Middle frontal gyrus (tissue), 1 donor: ENCODE results near the gene BIRC5.
"Not testable (repeated sequence)": the region's sequence is repeated elsewhere in the genome, so short reads cannot be mapped to it uniquely, and the experiment has no call there.

Experiments used
- DNase-seq: peaks from one replicate; pipeline ENCODE4 v3.0.0-alpha.2; 2015; ENCODE audit warnings: low spot score; ENCODE audit errors: extremely low spot score

BIRC5 gene

DNA sequence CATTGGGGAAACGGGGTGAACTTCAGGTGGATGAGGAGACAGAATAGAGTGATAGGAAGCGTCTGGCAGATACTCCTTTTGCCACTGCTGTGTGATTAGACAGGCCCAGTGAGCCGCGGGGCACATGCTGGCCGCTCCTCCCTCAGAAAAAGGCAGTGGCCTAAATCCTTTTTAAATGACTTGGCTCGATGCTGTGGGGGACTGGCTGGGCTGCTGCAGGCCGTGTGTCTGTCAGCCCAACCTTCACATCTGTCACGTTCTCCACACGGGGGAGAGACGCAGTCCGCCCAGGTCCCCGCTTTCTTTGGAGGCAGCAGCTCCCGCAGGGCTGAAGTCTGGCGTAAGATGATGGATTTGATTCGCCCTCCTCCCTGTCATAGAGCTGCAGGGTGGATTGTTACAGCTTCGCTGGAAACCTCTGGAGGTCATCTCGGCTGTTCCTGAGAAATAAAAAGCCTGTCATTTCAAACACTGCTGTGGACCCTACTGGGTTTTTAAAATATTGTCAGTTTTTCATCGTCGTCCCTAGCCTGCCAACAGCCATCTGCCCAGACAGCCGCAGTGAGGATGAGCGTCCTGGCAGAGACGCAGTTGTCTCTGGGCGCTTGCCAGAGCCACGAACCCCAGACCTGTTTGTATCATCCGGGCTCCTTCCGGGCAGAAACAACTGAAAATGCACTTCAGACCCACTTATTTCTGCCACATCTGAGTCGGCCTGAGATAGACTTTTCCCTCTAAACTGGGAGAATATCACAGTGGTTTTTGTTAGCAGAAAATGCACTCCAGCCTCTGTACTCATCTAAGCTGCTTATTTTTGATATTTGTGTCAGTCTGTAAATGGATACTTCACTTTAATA lies 10.4 kb downstream of the BIRC5 start:
- DNase-seq, result no peak

DNA sequence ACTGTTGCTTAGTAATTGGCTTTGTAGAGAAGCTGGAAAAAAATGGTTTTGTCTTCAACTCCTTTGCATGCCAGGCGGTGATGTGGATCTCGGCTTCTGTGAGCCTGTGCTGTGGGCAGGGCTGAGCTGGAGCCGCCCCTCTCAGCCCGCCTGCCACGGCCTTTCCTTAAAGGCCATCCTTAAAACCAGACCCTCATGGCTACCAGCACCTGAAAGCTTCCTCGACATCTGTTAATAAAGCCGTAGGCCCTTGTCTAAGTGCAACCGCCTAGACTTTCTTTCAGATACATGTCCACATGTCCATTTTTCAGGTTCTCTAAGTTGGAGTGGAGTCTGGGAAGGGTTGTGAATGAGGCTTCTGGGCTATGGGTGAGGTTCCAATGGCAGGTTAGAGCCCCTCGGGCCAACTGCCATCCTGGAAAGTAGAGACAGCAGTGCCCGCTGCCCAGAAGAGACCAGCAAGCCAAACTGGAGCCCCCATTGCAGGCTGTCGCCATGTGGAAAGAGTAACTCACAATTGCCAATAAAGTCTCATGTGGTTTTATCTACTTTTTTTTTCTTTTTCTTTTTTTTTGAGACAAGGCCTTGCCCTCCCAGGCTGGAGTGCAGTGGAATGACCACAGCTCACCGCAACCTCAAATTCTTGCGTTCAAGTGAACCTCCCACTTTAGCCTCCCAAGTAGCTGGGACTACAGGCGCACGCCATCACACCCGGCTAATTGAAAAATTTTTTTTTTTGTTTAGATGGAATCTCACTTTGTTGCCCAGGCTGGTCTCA lies 11.2 kb downstream of the BIRC5 start:
- no peak for DNase-seq

DNA sequence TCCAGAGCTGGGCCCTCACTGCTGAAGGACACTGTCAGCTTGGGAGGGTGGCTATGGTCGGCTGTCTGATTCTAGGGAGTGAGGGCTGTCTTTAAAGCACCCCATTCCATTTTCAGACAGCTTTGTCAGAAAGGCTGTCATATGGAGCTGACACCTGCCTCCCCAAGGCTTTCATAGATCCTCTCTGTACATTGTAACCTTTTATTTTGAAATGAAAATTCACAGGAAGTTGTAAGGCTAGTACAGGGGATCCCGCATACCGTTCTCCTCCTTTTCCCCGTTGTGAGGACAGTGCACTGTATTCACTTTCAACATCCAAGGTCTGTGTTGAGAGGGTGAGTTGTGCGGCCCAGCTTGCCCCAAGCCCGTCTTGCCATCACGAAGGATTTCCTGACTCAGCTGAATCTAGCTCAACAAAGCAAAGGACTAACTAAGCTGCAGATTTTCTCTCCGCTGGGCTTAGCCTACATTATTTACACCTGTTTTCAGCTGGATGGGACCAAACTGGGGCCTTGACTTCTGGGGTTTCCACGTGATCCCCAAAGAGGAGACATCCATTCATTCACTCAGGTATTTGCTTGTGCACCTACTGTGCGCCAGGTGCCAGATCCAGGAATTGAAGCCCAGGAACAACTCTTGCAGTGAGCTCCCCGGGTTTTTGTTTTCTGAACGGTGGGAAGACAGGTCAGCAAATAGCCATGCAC lies 12.2 kb downstream of the BIRC5 start:
- no peak for DNase-seq

DNA sequence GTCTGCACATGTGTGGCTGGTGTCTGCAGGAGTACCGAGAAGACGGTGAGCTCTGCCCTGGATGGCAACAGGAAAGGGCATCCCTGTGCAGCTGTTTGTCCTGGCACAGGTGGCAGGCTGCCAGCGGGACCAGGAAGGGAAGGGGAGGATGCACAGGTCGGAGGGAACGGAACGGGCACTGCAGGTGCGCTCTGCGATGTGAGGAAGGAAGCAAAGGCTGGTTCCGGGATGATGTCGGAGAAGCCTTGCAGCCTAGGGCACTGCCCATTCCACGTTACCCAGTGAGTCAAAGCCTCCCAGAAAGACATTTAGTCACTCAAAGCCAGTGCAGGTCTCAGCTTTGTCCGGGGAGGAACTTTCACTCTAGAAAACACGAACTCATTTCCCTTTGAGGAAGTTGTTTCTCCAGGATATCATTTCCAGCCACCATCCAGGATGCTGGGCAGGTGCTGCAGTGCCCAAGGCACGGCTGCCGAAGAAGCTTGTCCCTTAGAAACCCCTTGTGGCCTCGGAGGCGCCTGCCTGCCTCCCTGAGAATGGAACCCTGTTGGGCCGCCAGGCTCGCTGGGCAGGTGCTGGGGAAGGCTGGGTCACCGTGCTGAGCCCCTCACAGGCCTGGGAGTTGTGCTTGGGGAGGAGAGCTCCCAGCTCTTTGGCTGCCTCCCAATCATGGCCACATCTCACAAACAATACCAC lies 12.9 kb downstream of the BIRC5 start:
- DNase-seq, result no peak

DNA sequence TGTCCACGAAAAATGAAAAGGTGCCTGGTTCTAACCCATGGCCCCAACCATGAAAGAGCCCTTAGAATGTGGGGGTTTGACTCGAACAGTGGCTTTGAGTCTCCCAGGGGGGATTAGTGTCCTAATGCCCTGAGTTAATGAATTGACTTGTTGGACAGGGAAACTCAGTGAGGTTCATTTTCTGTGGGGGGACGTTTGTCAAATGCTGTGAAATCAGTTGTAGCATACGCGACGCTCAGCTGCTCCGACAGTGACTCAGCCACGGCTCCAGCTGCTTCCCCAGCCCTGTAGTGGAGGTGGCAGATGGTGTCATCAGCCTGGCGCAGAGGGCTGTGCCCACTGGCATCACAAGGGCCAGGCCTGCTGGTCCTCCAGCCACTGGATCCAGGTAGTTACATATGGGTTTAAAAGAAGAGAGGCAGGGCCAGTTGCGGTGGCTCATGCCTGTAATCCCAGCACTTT lies 13.4 kb downstream of the BIRC5 start:
- no peak for DNase-seq

DNA sequence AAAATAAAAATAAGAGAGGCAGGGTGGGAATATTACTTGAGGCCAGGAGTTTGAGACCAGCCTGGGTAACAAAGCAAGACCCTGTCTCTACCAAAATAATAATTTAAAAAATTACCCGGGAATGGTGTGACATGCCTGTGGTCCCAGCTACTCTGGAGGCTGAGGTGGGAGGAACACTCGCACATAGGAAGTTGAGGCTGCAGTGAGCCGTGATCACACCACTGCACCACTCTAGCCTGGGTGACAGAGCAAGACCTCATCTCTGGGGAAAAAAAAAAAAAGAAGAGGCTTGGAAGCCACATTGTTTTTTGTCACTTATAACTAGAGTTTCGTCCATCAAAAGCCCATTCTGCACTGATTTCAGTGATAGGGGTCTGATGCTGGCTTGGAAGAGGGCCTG lies 14.1 kb downstream of the BIRC5 start:
- DNase-seq, result no peak

DNA sequence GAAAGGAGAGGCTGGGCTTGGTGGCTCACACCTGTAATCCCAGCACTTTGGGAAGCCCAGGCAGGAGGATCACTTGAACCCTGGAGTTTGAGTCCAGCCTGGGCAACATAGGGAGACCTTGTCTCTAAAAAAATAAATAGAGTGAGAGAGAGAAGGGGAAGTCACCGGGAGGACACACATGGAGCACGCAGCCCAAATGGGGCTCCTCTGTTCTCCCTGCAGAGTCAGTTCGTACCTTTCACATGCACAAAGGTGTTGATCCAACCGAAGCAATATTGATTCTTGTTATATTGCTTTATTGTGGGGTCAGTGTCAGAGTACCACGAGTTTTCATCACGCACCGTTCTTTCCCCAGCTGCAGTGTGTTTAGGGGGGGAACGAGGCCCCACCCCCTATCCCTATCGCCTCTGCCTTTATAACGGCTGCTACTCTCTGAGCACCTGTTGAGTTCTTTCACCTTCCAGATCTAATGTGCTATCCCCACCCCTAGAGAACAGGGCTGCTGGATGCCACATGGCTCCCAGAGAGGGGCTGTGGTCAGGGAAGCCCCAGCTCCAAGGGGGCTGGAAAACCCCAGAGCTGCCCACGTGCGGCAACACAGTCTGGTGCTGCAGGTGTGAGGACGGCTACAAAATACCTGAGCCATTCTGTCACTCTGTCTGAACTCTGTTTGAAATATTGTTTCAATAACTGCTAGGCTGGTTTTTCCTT lies 16.4 kb downstream of the BIRC5 start:
- no peak for DNase-seq

DNA sequence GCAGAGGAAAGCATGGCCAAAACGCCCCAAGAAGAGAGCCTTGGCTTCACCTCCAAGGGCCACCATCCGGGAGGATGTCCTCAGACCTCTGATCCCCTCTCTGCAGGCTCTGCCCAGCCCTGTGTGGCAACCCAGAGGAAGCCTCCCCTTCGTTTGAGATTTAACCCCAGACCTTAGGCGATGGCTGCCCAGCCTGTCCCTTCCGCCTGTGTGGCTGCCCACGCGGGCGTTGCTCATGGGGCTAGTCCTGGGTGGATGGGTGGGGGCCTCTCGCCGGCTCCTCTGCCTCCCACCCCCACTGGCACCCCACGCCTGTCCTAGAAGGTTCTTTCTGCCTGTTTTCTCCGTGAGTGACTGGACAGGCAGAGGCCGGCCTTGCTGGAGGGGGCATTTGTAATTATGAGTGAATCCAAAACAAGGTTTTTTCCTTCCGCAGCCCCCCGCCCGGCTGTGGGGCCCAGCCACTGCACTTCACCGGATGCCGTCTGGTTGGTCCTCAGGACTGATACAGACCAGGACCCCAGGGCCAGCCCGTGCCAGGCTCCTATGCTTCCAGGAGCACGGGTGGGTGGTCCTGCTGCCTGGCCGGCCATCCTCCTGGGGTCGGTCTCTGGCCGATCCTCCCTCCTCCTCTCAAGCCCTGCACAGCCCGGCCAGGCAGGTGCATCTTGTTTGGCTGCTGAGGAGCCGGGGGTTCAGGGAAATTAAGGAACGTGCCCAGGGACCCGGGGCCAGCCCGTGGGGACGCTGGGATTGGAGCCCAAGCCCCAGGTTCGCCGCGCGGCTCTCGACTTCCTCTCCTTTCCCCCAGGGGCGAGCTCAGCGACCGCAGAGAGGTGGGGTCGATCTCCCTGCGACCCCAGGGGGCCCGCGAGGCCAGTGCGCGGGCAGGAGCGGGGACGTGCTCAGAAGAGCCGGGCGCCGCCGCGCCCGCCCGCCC lies 17.2 kb downstream of the BIRC5 start, which contains the start of gene TMEM235:
TSS of gene TMEM235 (plus strand) at position 636 of the 940 bp plus-strand sequence. CDS start 393 bp downstream, outside the sequence.
- DNase-seq, result no peak

DNA sequence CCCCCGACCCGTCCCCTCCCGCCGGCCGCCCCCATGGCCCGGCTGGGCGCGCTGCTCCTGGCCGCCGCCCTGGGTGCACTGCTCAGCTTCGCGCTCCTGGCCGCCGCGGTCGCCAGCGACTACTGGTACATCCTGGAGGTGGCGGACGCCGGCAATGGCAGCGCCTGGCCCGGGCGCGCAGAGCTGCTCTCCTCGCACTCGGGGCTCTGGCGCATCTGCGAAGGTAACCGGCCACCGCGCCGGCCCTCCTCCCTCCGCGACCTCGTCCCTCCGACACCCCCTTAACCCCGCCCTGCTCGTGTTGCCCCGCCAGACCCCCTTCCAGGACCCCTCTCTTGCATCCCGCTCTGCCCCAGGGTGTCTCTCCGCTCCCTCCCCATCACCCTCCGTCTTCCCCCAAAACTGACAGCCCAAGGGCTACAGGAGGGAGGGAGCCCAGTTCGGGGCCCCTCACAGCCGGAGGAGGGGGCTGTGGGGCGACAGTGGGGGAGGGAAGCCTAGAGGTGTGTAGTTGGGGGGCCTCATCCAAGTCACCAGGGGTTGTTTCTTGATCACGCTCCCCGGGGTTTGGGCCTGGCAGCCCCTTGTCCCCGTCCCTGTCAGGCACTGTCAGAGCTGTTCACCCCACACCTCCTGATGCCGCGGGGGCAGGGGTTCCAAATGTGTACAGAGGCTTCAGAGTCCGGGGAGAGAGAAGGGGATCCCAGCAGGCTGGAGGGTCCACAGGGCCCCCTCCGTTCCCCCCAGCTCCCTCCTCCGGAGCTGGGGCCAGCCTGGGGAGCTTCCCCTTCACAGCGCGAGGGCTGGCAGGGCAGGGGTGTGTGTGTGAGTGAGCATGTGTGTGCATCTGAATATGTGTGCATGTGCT lies 18.2 kb downstream of the BIRC5 start:
- no peak for DNase-seq

DNA sequence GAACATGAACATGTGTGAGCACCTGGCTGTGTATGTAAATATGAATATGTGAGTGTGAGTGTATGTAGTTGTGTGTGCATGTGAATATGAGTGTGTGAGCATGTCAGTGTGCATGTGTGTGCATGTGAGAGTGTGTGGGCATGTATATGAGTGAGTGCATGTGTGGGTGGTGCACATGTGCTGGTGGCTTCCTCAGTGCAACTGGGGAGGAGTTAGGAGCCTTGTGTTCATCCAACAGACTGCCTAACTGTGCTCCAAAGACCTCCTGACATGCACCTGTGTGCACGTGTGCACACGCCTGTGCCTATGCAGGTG lies 18.8 kb downstream of the BIRC5 start:
- no peak for DNase-seq

DNA sequence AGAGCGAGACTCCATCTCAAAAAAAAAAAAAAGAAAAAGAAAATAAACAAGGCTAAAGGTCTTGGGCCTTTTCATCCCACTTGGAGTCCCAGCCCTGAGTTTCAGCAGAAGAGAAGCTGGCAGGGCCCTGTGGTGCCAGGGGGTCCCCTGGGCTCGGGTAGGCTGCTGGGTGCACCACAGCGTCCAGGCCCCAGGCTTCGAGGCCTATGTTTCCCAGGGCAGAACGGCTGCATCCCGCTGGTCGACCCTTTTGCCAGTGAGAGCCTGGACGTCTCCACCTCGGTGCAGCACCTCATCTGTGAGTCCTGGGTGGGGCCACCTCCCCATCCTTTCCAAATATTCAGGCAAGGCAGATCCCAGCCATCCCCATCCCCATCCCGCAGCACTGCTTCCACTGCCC lies 19.6 kb downstream of the BIRC5 start:
- no peak for DNase-seq

DNA sequence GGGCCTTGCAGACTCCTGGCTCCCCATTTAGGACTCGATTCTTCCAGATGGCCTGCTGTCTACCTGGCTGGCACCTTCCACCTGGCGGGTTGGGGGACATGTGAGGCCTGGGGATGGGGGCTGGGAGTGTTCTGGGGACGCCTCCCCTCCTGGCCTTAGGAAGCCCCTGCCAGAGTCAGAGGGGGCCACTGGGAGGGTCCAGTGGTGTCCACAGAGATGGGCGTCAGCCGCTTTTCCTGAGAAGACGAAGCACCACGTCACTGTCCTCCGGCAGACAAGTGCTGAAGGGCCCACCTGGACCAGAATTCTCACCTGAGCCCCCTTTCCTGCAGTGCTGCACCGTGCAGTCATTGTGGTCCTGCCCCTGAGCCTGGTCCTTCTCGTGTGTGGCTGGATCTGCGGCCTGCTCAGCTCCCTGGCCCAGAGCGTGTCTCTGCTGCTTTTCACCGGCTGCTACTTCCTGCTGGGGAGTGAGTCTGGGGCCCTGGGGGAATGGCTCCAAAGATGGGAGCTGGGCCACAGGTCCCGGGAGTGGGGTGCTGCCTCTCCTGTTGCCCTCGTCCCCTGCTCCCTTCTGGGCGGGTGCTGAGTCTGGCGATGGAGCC lies 20.3 kb downstream of the BIRC5 start:
- no peak for DNase-seq

DNA sequence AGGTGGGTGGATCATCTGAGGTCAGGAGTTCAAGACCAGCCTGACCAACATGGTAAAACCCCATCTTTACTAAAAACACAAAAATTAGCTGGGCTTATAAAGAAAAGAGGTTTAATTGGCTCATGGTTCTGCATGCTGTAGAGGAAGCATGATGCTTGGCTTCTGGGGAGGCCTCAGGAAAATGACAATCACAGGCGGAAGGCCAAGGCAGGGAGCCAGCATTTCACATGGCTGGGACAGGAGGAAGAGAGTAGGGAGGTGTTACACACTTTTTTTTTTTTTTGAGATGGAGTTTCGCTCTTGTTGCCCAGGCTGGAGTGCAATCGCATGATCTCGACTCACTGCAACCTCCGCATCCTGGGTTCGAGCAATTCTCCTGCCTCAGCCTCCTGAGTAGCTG lies 21.0 kb downstream of the BIRC5 start:
- not testable (repeated sequence) for DNase-seq

DNA sequence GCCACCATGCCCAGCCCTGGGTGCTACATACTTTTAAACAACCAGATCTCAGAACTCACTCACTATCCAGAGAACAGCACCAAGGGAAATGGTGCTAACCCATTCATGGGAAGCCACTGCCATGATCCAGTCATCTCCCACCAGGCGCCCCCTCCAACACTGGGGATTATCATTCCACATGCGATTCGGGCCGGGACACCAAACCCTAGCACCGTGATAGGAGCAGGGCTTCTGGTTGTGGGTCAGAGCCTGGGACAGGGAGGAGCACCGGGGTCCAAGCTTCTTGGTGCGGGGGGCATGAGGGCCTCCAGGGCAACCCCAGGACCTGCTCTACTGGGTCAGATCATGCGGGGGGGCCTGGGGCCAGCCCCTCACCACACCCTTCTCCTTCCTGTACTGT lies 21.8 kb downstream of the BIRC5 start:
- no peak for DNase-seq

DNA sequence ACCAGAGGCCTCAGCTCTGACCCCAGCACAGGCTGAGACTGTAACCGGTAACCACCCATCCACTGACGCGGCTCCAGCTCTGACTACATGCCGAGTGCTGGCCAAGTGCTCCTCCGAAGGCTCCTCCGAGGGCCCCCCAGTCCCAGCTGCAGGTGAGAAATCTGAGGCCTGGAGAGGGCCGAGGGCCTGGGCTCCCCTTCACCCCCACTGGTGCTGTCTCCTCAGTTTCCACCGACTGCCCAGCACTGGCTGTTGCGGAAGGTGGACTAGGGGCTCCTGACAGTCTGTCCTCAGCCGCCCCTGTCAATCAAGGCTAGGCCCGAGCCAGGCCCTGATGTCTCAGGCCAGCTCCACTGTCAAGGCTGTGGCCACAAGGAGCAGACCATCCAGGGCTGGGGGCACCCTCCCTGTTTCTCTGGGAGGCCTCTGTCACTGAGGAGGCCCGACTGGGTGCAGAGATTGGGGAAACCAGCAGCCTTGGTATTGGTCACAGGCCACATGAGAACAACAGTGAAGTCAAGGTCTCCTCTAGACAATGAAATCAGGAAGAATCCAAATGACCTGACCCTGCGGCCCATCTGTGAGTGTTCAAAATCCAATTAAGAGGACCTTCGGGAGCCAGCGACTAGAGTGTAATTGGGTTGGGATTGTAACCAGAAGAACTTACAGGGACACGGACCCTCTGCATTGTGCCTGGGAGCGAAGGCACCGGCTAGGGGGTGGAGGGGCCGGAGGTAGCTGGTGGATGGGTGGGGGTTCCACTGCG lies 22.5 kb downstream of the BIRC5 start:
- no peak for DNase-seq

DNA sequence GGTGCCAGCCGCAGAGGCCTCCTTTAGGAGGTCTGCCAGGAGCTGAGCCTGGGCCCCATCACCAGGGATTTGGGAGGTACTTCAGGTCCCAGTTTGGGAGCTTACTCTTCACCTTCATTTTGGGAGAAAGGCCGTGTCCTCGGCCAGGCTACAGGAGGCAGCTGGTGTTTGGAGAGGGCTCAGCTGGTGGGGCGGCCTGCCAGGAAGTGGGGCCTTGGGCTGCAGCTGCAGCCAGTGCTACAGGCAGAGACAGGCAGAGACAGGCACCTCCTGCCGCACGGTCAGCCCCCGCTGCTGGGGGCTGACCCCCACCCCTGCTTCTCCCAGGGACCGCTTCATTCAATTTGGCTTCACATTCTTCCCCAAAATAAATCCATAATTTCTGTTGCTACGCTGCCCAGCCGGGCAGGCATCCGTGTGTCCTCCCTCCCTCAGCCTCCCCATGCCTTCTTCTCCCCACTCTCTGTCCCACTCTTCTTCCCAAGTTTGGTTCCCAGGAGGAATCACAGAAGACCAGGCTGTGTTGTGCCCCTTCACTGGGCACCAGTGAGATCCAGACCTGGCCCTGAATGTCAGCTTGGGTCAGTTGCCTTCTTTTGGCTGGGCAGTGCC lies 23.5 kb downstream of the BIRC5 start:
- peak; percentile 61 for DNase-seq
